ENCODE results near the gene SEC14L6. TPM values are rescaled to one million over a fixed set of nuclear protein-coding genes. Genes with fewer than 3 reads are reported as not detected.
A peak's percentile ranks its signal among the peaks of the same experiment; 100 is the strongest.
"Not testable (repeated sequence)": the region's sequence is repeated elsewhere in the genome, so short reads cannot be mapped to it uniquely, and the experiment has no call there.

The SEC14L6 gene
- total RNA-seq, 1 experiment from 2014 or later = not detected

DNA sequence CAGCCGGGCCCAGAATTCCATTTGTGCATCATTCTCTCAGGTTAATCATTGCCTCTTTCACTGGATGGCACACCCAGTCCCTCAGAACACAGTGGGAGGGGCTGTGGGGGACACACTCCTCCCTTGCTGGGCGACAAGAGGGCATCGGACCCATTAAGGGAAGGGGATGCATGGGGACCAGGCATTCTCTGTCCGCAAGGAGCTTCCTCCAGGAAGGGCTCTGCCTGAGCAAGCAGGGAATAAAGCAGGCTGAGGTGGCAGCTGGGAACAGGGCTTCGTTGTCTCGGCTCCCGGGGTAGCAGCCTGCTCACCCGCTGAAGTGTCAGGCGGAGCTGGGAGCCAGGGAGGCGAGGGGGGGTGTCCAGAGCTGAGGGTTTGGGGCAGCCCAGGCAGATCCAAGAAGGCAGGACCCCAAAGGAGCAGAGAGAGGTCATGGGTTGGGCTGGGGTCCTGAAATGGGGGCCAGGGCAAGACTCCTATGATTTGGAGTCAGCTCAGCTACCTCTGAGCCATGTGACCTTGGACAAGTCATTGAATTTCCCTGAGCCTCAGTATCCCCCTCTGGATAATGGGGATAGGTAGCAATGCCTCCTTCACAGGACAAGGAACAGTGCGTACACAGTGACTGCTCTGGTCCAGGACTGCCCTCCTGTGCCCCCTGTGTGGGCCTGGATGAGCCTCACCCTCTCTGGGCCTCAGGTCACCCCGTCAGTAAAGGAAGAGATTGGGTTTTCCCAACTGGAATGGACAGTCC is 26.5 kb upstream of the SEC14L6 start:
- H3K4me3 ChIP-seq = no peak overlapping the region
- H3K9me3 ChIP-seq = no peaks in the 10 kb centered on the region
- peaks cover 28% of the 10 kb centered on the region for H3K36me3 ChIP-seq
- no peak for DNase-seq
- H3K27me3 ChIP-seq = no peaks in the 10 kb centered on the region

DNA sequence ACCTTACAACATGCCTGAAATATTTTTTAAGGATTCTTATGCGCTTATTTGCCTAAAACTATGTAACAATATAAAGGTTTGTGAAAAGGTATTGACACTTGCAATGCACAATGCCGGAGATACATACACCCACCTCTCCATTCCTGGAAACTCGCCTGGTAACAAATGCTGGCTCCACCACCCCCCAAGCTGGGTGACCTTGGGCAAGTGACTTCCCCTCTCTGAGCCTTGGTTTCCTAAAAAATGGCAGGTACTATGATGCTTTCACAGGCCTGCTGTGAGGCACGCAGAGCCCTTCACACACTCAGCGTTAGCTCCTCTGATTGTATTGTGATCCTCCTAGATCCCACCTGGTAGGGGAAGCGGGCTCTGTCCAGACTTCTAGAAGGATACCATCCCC is 25.7 kb upstream of the SEC14L6 start:
- Histone ChIP-seq H3K27me3 (no peaks in the 10 kb centered on the region), H3K9me3 (no peaks in the 10 kb centered on the region), H3K4me3 (no peak overlapping the region), H3K36me3 (peaks cover 24% of the 10 kb centered on the region)
- no peak for DNase-seq

DNA sequence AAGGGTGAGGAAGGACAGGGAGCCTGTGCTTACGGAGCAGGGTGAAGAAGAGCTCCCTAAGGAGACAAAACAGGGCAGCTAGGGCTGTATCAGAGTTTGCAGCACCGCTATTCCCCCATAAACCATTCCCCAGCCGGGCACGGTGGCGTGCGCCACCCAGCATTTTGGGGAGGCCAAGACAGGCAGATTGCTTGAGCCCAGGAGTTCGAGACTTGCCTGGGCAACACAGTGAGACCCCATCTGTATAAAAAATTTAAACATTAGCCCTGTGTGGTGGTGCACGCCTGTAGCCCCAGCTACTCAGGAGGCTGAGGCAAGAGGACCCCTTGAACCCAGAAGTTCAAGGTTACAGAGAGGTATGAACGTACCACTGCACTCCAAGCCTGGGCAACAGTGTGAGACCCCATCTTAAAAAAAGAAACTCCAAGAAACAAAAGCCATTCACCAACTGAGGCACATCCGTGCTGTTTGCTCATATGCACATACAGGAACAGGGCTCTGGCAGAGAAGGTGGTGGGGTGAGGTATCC is 23.2 kb upstream of the SEC14L6 start:
- Histone ChIP-seq H3K9me3 (no peaks in the 10 kb centered on the region), H3K4me3 (no peak overlapping the region), H3K36me3 (no peaks in the 10 kb centered on the region), H3K27me3 (peaks cover 7% of the 10 kb centered on the region; the same call in 1 of the 2 replicates)
- DNase-seq = no peak

DNA sequence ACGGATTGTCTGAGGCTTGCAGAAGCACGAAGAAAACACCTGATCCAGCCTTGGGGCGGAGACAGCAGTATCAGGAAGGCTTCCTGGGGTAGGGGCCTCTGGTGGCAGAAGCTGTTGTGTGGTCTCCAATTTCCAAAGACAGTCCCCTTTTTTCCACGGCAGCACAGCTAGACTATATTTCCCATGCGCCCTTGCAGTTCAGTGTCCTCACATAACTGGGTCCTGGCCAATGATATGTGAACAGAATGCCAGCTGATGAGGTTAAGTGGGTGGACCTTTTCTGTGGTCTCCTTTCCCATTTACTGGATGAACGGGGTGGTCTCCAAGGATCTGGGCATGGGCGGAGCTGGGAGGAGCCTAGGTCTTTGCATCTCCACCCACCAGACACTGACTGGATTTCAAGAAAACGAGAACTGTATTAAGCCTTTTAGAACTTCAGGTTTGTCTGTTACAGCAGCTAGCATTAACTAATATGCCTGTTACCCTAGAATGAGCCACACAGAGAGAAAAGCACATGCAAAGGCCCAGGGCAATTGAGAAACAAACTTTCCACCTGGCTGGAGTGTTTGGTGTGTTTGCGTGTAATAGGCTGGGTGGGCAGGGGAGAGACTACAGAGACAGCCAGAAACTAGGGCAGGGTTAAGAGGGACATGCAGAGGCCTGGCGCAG is 21.7 kb upstream of the SEC14L6 start:
- no peak for DNase-seq
- Histone ChIP-seq H3K9me3 (no peaks in the 10 kb centered on the region), H3K4me3 (no peak overlapping the region), H3K27me3 (peaks cover 7% of the 10 kb centered on the region; the same call in 1 of the 2 replicates), H3K36me3 (no peaks in the 10 kb centered on the region)

DNA sequence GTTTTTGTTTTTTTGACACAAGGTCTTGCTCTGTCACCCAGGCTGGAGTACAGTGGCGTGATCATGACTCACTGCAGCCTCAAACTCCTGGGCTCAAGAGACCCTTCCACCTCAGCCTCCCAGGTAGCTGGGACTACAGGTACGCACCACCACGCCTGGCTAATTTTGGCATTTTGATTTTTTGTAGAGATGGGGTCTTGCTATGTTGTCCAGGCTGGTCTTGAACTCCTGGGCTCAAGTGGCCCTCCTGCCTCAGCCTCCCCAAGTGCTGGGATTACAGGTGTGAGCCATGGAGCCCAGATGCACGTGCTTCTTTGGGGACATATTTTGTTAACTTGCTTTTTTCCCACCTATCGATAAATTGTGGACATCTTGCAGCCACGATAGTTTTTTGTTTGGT is 20.7 kb upstream of the SEC14L6 start:
- not testable (repeated sequence) for H3K27me3 ChIP-seq, H3K36me3 ChIP-seq, DNase-seq, H3K4me3 ChIP-seq, H3K9me3 ChIP-seq

DNA sequence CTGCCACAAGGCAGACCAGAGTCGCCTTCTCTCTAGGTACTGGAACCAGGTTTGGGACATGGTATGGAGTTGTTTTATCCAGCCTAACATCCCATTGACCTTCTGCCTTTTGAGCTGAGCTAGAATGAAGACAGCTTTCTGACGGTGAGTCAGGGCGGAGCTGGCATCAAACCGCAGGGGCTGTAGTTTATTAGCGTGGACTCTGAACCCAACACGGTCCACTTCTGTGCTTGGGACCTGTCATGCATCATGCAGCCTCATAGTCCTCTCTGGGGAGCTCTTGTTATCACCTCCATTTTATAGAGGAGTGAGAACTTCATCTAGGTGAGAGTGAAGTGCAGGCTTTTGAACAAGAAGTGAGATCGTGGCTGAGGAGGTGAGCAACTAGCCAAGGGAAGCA is 19.6 kb upstream of the SEC14L6 start:
- DNase-seq = no peak
- Histone ChIP-seq H3K9me3 (no peaks in the 10 kb centered on the region), H3K4me3 (no peak overlapping the region), H3K27me3 (peaks cover 7% of the 10 kb centered on the region; the same call in 1 of the 2 replicates), H3K36me3 (no peaks in the 10 kb centered on the region)

DNA sequence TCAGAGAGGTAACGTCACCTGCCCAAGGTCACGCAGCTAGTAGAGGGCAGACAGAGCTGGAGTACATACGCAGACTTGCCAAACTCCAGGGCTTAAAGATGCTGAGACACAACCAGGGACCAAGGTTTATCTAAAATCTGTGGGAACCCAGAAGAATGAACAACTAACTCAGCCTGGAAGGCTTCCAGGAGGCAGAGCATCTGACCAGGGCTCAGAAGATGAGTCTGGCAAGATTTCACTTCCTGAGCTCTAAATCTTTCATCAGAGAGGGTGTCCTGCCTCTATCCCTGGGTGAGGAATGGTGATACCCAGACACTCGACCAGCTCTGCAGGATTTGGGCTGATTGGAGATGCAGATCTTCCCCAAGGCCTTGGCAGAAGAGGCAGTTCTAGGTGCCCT is 18.8 kb upstream of the SEC14L6 start:
- Histone ChIP-seq H3K36me3 (no peaks in the 10 kb centered on the region), H3K9me3 (no peaks in the 10 kb centered on the region), H3K4me3 (no peak overlapping the region), H3K27me3 (peaks cover 7% of the 10 kb centered on the region; the same call in 1 of the 2 replicates)
- DNase-seq = no peak

DNA sequence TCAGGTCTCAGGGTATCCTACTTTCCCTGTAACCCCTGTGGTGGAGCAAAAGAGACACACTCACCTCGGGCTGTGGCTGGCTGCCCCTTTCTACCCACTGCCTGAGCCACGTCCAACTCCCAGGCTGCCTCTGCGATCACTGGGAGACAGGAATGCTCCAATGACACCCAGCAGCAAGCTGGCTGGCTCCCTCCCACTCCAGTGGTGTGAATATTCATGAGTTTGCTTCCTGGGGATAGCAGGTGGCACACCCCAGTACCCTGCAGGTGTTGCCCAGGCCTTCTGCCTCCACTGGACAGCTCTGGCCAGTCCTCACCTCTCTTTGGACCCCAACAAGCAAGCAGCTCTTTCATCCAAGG is 18.2 kb upstream of the SEC14L6 start:
- Histone ChIP-seq H3K4me3 (no peak overlapping the region), H3K36me3 (no peaks in the 10 kb centered on the region), H3K27me3 (peaks cover 7% of the 10 kb centered on the region; the same call in 1 of the 2 replicates), H3K9me3 (no peaks in the 10 kb centered on the region)
- DNase-seq = no peak

DNA sequence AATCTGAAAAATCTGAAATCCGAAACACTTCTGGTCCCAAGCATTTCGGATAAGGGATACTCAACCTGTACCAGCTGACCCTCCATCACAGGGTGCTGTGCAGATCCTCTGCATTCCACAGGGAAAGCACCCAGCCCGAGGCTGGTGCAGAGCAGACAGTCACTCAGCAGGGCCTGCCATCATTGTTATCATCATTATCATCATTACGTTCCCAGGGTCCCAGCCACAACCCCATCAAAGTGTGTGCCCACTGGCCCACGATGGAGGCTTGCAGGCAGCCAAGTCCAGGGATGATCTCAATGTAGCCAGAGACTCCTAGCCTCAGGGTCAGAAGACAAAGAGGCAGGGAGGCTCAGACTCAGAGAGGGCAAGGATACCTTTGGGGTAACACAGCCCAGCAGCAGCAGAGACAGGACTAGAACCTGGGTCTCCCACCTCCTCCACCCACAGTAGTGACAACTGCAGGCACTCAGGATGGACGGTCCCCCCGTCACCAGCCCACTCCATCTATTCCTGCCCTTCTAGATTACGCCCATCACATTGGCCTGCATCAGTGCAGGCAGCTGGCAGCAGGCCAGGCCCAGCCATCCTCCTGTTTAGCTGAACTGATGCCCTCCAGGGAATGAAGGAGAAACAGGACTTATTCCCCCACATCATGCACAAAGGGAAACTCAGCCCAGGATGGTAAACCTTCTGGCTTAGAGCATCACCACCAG is 17.7 kb upstream of the SEC14L6 start:
- no peak for DNase-seq
- H3K36me3 ChIP-seq = no peaks in the 10 kb centered on the region
- H3K4me3 ChIP-seq = no peak overlapping the region

DNA sequence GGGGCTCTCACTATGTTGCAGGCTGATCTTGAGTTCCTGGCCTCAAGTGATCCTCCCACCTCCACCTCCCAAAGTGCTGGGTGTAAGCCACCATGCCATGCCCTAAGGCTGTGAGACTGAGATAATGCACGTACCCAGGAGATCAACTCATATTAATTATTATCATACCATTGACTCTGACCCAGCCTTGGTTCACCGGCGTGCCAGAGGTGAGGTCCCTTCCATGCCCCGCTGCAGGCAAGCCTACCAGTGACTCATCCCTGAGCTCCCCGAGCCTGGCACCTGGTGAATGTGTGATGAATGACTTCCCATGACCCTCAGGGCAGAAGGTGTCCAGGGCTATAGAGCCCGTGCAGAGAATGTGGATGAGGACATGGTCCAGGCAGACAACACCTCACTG is 15.8 kb upstream of the SEC14L6 start:
- H3K4me3 ChIP-seq = no peak overlapping the region
- no peaks in the 10 kb centered on the region for H3K9me3 ChIP-seq
- no peaks in the 10 kb centered on the region for H3K36me3 ChIP-seq
- DNase-seq = no peak
- peaks cover 7% of the 10 kb centered on the region; the same call in 1 of the 2 replicates for H3K27me3 ChIP-seq

More for the DNA sequence above, 17.7 kb upstream of the SEC14L6 start:
- Histone ChIP-seq H3K27me3 (peaks cover 7% of the 10 kb centered on the region; the same call in 1 of the 2 replicates), H3K9me3 (no peaks in the 10 kb centered on the region)

DNA sequence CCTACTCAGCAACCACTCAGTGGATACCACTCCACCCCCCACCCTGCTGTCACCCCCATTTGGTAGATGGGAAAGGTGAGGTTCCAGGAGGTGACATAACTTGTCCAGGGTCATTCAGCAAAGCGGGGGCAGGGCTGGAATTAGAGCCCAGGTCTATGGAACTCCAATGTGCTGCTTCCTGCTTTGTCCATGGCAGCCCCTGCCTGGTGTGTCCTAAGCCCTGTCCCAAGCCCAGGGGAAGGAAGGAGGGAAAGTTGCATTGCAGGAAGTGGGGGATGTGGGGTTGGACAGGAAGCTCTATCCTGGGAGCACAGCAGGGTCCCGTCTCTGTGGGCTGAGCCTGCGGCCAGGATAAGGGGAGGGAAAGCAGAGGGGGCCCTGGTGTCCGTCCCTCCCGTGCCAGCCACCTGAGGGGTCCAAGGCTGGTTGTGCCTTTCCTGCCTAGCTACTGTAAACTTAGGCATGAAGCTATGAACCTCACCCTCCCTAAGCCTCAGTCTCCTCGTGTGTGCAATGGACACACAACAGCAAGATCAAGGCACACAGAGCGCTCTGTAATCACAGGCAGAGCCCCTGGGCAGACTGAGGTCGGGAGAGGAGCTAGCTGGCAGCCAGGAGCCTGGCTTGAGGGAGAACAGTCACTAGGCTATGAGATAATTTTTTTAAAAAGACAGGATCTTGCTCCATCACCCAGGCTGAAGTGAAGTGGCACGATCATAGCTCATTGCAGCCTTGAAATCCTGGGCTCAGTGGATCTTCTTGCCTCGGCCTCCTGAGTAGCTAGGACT is 15.1 kb upstream of the SEC14L6 start:
- Histone ChIP-seq H3K36me3 (no peaks in the 10 kb centered on the region), H3K27me3 (peaks cover 3% of the 10 kb centered on the region; the same call in 1 of the 2 replicates), H3K4me3 (no peak overlapping the region), H3K9me3 (no peaks in the 10 kb centered on the region)
- DNase-seq = no peak

DNA sequence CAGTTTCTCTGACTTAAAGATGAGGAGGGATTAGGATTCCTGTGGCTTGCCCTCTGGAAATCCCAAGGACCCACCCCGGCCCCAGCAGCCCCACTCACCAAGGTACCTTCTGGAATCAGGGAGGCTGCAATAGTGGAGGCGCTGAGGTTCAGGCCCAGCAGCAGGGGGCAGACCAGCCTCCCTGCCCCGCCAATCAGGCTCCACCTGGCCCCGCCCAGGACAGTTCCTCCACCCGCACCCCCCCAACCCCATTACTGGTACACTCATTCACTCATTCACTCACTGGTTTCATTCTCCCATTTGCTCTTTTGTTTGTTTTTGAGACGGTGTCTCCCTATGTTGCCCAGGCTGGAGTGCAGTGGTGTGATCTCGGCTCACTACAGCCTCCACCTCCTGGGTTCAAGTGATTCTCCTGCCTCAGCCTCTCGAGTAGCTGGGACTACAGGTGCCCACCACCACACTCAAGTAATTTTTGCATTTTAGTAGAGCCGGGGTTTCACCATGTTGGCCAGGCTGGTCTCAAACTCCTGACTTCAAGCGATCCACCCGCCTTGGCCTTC is 14.2 kb upstream of the SEC14L6 start:
- not testable (repeated sequence) for H3K36me3 ChIP-seq, H3K4me3 ChIP-seq, H3K9me3 ChIP-seq, H3K27me3 ChIP-seq
- peak; percentile 38 for DNase-seq

DNA sequence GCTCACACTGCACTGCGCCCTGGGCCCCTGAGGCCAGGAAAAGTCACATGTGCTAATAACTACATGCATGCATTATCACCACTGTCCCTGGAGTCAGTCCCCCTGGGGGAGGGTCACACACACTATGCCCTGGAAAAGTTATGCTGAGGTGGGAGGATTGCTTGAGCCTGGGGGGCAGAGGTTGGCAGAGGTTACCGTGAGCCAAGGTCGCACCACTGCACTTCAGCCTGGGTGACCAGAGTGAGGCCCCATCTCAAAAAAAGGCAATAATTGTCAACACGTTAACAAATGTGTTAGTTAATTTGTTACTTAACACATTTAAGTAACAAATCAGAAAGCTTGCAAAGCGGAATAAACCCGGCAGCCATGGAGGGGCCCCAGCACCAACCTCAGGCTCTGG is 13.3 kb upstream of the SEC14L6 start:
- no peaks in the 10 kb centered on the region for H3K36me3 ChIP-seq
- no peak overlapping the region for H3K4me3 ChIP-seq
- no peak for DNase-seq
- H3K27me3 ChIP-seq = no peaks in the 10 kb centered on the region
- no peaks in the 10 kb centered on the region for H3K9me3 ChIP-seq

DNA sequence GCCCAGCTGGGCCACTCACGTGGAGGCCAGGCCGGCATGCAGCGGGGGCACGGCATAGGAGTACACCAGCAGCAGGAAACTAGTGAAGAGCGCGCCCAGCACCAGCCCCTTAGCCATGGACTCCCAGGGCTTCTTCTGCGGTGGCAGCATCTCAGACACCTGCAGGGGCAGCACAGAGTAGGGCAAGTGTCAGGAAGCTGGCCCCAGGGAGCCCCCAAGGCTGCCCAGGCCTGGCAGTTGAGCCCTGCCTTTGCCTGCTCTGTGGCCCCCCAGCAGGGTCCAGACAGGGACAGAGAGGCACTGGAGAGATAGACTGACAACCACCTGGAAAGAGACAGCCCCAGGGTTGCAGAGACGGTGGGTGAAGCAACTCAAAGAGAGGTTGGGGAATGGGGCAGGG is 10.7 kb upstream of the SEC14L6 start:
- Histone ChIP-seq H3K27me3 (no peaks in the 10 kb centered on the region), H3K9me3 (no peaks in the 10 kb centered on the region), H3K4me3 (no peak overlapping the region), H3K36me3 (no peaks in the 10 kb centered on the region)
- no peak for DNase-seq

DNA sequence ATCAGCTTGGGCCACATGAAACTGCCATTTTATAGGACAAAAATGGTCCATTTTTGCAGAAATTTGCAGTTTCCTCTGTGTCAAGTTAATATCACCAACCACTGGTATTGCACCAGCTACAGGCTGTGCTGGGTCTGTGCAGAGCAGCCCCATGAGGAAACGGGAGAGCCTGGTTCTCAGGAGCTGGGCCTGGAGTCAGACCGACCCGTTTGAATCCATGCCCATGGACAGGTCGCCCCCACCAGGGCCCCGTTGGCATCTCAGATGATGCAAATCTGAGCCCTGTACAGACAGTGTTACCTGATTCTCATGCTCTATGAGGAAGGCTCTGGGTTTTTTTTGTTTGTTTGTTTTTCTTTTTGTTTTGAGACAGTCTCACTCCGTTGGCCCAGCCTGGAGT is 9.8 kb upstream of the SEC14L6 start:
- no peak overlapping the region for H3K4me3 ChIP-seq
- H3K27me3 ChIP-seq = no peaks in the 10 kb centered on the region
- no peaks in the 10 kb centered on the region for H3K9me3 ChIP-seq
- no peaks in the 10 kb centered on the region for H3K36me3 ChIP-seq
- DNase-seq = no peak

Data from MG63 (cell line).